T47D (cell line): ENCODE data around the gene SLC35G6.

Source experiments
- DNase-seq, 2 experiments: peaks; one replicate each; pipeline versions ENCODE4 v3.0.0 to v3.0.0-alpha.2; 2011 to 2012; ENCODE audit warnings: low read depth in 1 of 2, low spot score in 1 of 2
- JUND ChIP-seq: IDR thresholded peaks from 2 replicates; pipeline ENCODE4 v1.6.1; 2012; ENCODE audit warnings: low read depth
- in situ Hi-C: cut with HindIII; loops from 2 replicates; pipeline ENCODE4 v1.10.0; 2016; ENCODE audit warnings: low sequenced_read_pairs, low pct_unique_long_range_greater_than_20kb

Gene SLC35G6

GRCh38 chr17:7442142-7442541 is 39.1 kb upstream of the SLC35G6 start:
- TF ChIP-seq JUND, result no peak
- no peak for DNase-seq
- in situ Hi-C loops, result no loop called here

GRCh38 chr17:7443499-7444485 is 37.5 kb upstream of the SLC35G6 start:
- in situ Hi-C loops, result no loop called here
- DNase-seq, result no peak

GRCh38 chr17:7444682-7445618 is 36.3 kb upstream of the SLC35G6 start, which contains the start of gene CHRNB1:
Gene CHRNB1 (plus strand): TSS chr17:7445061. CDS start chr17:7445128, 67 bp downstream.
- TF ChIP-seq JUND, result no peak
- in situ Hi-C loops, result no loop called here
- no peak for DNase-seq

More at GRCh38 chr17:7443499-7444485, 37.5 kb upstream of the SLC35G6 start:
- TF ChIP-seq JUND, result no peak

GRCh38 chr17:7445619-7445968 is 35.7 kb upstream of the SLC35G6 start:
- DNase-seq, result no peak
- in situ Hi-C loops, result no loop called here
- TF ChIP-seq JUND, result no peak

- DNase-seq, result no peak
- TF ChIP-seq JUND, result no peak
- in situ Hi-C loops, result no loop called here
These were observed 32.8 kb upstream of the SLC35G6 start for GRCh38 chr17:7448461-7448860.

- DNase-seq, result no peak
- in situ Hi-C loops, result no loop called here
- no peak for TF ChIP-seq JUND
These were observed 21.2 kb upstream of the SLC35G6 start for GRCh38 chr17:7459961-7460545.

GRCh38 chr17:7460850-7461660 is 20.2 kb upstream of the SLC35G6 start:
- DNase-seq, result no peak

GRCh38 chr17:7462474-7463371 is 18.5 kb upstream of the SLC35G6 start:
- in situ Hi-C loops, result no loop called here
- TF ChIP-seq JUND, result no peak
- no peak for DNase-seq

More at GRCh38 chr17:7460850-7461660, 20.2 kb upstream of the SLC35G6 start:
- in situ Hi-C loops, result no loop called here
- TF ChIP-seq JUND, result no peak

- DNase-seq, result no peak
- TF ChIP-seq JUND, result no peak
- in situ Hi-C loops, result no loop called here
These were observed 17.8 kb upstream of the SLC35G6 start for GRCh38 chr17:7463372-7463846.

- in situ Hi-C loops, result no loop called here
- no peak for TF ChIP-seq JUND
These were observed 17.2 kb upstream of the SLC35G6 start for GRCh38 chr17:7464081-7464480.

GRCh38 chr17:7465597-7466275 is 15.5 kb upstream of the SLC35G6 start:
- no peak for TF ChIP-seq JUND
- in situ Hi-C loops, result no loop called here
- no peak for DNase-seq

More at GRCh38 chr17:7464081-7464480, 17.2 kb upstream of the SLC35G6 start:
- DNase-seq, result no peak
